ENCODE measurements around the gene CHST8. TPM values are rescaled to one million over a fixed set of nuclear protein-coding genes. Genes with fewer than 3 reads are reported as not detected.

Gene CHST8
- total RNA-seq, 1 experiment from 2014 or later, result 33.5 TPM

- H3K36me3 Mint-ChIP-seq, result peaks cover 21% of the 10 kb centered on the region
- 0 out of 2 replicates have a peak, but pooled peaks have one; percentile 0 for ATAC-seq
- H3K4me1 Mint-ChIP-seq, result peaks cover 23% of the 10 kb centered on the region
- no peak for DNase-seq (ENCODE audit: low spot score)
- TF ChIP-seq GRHL2 (CRISPR knock-in tag; IDR thresholded peaks at IDR 0.05; ENCODE audit: insufficient replicate concordance, severe bottlenecking), result no peak
- no peak for TF ChIP-seq GABPB1 (CRISPR knock-in tag; IDR thresholded peaks at IDR 0.05)
- TF ChIP-seq, protein P1, sequence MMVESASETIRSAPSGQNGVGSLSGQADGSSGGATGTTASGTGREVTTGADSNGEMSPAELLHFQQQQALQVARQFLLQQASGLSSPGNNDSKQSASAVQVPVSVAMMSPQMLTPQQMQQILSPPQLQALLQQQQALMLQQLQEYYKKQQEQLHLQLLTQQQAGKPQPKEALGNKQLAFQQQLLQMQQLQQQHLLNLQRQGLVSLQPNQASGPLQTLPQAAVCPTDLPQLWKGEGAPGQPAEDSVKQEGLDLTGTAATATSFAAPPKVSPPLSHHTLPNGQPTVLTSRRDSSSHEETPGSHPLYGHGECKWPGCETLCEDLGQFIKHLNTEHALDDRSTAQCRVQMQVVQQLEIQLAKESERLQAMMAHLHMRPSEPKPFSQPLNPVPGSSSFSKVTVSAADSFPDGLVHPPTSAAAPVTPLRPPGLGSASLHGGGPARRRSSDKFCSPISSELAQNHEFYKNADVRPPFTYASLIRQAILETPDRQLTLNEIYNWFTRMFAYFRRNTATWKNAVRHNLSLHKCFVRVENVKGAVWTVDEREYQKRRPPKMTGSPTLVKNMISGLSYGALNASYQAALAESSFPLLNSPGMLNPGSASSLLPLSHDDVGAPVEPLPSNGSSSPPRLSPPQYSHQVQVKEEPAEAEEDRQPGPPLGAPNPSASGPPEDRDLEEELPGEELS (CRISPR knock-in tag; IDR thresholded peaks at IDR 0.05), result no peak
- no peak for TF ChIP-seq PRRX2 (CRISPR knock-in tag; IDR thresholded peaks at IDR 0.05)
- no peak for TF ChIP-seq NFYB (CRISPR knock-in tag; conservative IDR thresholded peaks at IDR 0.05; ENCODE audit: low read depth)
- TF ChIP-seq RELA (CRISPR knock-in tag; IDR thresholded peaks at IDR 0.05; ENCODE audit: borderline replicate concordance), result no peak
- TF ChIP-seq ZNF423 (CRISPR knock-in tag; IDR thresholded peaks at IDR 0.05), result no peak
- TF ChIP-seq, protein P2, sequence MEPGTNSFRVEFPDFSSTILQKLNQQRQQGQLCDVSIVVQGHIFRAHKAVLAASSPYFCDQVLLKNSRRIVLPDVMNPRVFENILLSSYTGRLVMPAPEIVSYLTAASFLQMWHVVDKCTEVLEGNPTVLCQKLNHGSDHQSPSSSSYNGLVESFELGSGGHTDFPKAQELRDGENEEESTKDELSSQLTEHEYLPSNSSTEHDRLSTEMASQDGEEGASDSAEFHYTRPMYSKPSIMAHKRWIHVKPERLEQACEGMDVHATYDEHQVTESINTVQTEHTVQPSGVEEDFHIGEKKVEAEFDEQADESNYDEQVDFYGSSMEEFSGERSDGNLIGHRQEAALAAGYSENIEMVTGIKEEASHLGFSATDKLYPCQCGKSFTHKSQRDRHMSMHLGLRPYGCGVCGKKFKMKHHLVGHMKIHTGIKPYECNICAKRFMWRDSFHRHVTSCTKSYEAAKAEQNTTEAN (CRISPR knock-in tag; IDR thresholded peaks at IDR 0.05), result no peak
- TF ChIP-seq TCF7 (CRISPR knock-in tag; IDR thresholded peaks at IDR 0.05; ENCODE audit: low read depth), result no peak
- no peak for TF ChIP-seq NR3C1 (CRISPR knock-in tag; conservative IDR thresholded peaks at IDR 0.05; ENCODE audit: low read depth)
- no peak for TF ChIP-seq STAT6 (CRISPR knock-in tag; conservative IDR thresholded peaks at IDR 0.05; ENCODE audit: low read depth)
- TF ChIP-seq, protein P3, sequence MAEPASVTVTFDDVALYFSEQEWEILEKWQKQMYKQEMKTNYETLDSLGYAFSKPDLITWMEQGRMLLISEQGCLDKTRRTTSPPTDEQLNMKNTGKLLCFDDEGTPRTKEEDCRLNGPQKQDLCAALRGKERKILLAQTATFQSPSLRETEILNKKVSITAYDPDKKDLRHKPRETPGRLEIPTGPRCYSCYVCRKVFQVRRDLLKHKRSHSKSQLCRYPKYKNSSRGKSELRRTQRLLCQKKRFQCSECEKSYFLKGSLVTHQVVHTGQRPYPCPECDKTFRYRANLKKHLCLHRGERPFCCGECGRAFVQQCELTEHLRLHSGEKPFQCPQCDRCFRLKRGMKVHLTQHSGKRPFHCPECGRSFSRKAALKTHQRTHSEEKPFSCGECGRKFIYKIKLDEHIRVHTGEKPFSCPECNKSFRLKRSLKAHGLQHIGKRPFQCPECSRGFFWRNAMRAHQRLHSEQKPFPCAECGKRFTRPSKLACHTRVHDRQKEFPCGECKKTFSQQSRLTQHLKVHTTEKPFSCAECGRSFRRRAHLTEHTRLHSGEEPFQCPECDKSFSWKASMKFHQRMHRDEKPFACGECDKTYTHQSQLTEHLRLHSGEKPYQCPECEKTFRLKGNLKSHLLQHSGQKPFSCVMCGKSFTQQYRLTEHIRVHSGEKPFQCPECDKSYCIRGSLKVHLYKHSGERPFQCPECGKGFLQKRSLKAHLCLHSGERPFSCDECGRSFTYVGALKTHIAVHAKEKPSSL (CRISPR knock-in tag; conservative IDR thresholded peaks at IDR 0.05), result no peak
- no peak for TF ChIP-seq IRF1 (CRISPR knock-in tag; IDR thresholded peaks at IDR 0.05)
- TF ChIP-seq FOXP1 (CRISPR knock-in tag; IDR thresholded peaks at IDR 0.05; ENCODE audit: borderline replicate concordance), result no peak
- no peak for TF ChIP-seq CREM (CRISPR knock-in tag; IDR thresholded peaks at IDR 0.05)
- no peak for TF ChIP-seq E2F4 (CRISPR knock-in tag; IDR thresholded peaks at IDR 0.05; ENCODE audit: borderline replicate concordance, low read depth)
- no peak for TF ChIP-seq RORB (CRISPR knock-in tag; IDR thresholded peaks at IDR 0.05)
- peak overlapping the region; percentile 87 for H3K4me3 Mint-ChIP-seq
- H3K27me3 Mint-ChIP-seq (ENCODE audit: low read depth), result no peaks in the 10 kb centered on the region
- H3K9me3 Mint-ChIP-seq, result no peaks in the 10 kb centered on the region
- ChIA-PET CTCF (interaction anchor here (2.7 to 4.2 kb wide), 2 partner anchors 21 to 297 kb away, joined by 11 to 43 read pairs; no protein-coding TSS in a partner anchor), POLR2A (interaction anchor here (3.6 kb wide), 1 partner anchor 107 kb away, joined by 22 read pairs; no protein-coding TSS in a partner anchor)
- H3K27ac Mint-ChIP-seq, result peak overlapping the region; percentile 92
Observed at GRCh38 chr19:33799476-33799875, 177.7 kb downstream of the CHST8 start.

All from WTC11 (cell line).